ENCODE results near the gene LAMA4. TPM values are rescaled to one million over a fixed set of nuclear protein-coding genes. Genes with fewer than 3 reads are reported as not detected.

Gene LAMA4
- total RNA-seq, 1 experiment from 2014 or later: not detected

DNA sequence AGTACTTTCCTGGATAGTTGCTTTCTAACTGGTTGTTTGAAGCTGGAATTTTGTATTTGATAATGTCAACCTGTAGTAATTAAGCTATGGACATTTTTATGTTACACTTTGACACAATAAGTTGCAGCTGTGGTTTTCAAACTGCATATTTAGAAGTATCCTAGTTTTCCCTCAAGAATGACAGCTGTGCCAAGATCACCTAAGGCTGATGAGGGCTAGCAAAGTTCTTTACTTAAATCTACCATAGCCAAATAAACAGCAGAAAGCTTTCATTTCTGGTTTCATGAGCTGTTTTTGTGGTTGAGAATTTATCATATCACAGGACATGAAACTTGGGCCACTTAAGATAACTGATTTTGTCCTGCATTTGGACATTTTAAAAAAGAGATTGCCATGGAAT is 136.3 kb downstream of the LAMA4 start:
- H3K4me1 ChIP-seq: no peaks in the 10 kb centered on the region
- Mint-ChIP-seq H3K9me3 (ENCODE audit: unreplicated experiment) (no peaks in the 10 kb centered on the region), H3K4me1 (ENCODE audit: low read depth, unreplicated experiment) (no peaks in the 10 kb centered on the region), H3K4me3 (ENCODE audit: unreplicated experiment) (no peak overlapping the region), H3K36me3 (ENCODE audit: insufficient read depth, unreplicated experiment) (no peaks in the 10 kb centered on the region), H3K27ac (ENCODE audit: unreplicated experiment) (no peak overlapping the region), H3K27me3 (ENCODE audit: insufficient read depth, unreplicated experiment) (peaks cover 8% of the 10 kb centered on the region)
- BruUV-seq (replicated peaks): no TSS peak
- H3K36me3 ChIP-seq (ENCODE audit: control insufficient read depth, insufficient read depth, low read length): no peaks in the 10 kb centered on the region
- no peaks in the 10 kb centered on the region for H3K27me3 ChIP-seq (replicated peaks; ENCODE audit: control insufficient read depth, insufficient read depth, low read length)
- POLR2A ChIA-PET: no interaction called here
- TF ChIP-seq, protein P1, sequence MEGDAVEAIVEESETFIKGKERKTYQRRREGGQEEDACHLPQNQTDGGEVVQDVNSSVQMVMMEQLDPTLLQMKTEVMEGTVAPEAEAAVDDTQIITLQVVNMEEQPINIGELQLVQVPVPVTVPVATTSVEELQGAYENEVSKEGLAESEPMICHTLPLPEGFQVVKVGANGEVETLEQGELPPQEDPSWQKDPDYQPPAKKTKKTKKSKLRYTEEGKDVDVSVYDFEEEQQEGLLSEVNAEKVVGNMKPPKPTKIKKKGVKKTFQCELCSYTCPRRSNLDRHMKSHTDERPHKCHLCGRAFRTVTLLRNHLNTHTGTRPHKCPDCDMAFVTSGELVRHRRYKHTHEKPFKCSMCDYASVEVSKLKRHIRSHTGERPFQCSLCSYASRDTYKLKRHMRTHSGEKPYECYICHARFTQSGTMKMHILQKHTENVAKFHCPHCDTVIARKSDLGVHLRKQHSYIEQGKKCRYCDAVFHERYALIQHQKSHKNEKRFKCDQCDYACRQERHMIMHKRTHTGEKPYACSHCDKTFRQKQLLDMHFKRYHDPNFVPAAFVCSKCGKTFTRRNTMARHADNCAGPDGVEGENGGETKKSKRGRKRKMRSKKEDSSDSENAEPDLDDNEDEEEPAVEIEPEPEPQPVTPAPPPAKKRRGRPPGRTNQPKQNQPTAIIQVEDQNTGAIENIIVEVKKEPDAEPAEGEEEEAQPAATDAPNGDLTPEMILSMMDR (IDR thresholded peaks at IDR 0.05; ENCODE audit: insufficient read depth in 1 of 2, low read depth in 1 of 2, low read length in 1 of 2, severe bottlenecking in 1 of 2, unreplicated experiment in 1 of 2): no peak
- H3K9me3 ChIP-seq: no peaks in the 10 kb centered on the region
- no peak overlapping the region for H3K4me3 ChIP-seq (ENCODE audit: low read depth, low read length)
- CTCF ChIA-PET: no interaction called here
- intact Hi-C loops (cut with micrococcal nuclease; ENCODE audit: unreplicated experiment): no loop called here
- no peak for DNase-seq

DNA sequence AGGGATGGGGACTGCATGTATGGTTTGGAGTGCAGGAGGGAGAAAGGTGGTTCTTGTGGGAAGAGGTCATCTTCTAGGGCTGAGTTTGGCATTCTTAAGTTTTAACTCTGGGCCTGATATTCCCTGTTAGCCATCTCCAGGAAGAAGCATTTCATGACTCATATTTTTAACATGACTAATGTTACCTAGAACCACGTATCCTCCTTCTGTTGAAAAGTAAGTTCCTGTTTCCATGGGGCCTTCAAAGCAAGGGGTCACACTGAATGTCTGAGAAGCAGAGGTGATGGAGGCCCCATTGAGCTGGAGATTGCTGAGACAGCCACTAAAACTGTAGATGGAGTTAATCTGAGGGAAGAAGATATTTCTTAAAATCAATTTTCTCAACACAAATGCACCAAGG is 136.8 kb downstream of the LAMA4 start:
- Mint-ChIP-seq H3K27me3 (ENCODE audit: insufficient read depth, unreplicated experiment) (peaks cover 6% of the 10 kb centered on the region), H3K9me3 (ENCODE audit: unreplicated experiment) (no peaks in the 10 kb centered on the region), H3K4me3 (ENCODE audit: unreplicated experiment) (no peak overlapping the region), H3K4me1 (ENCODE audit: low read depth, unreplicated experiment) (no peaks in the 10 kb centered on the region), H3K36me3 (ENCODE audit: insufficient read depth, unreplicated experiment) (no peaks in the 10 kb centered on the region), H3K27ac (ENCODE audit: unreplicated experiment) (no peak overlapping the region)
- no peaks in the 10 kb centered on the region for H3K9me3 ChIP-seq
- no peaks in the 10 kb centered on the region for H3K4me1 ChIP-seq
- TF ChIP-seq, protein P1 (IDR thresholded peaks at IDR 0.05; ENCODE audit: insufficient read depth in 1 of 2, low read depth in 1 of 2, low read length in 1 of 2, severe bottlenecking in 1 of 2, unreplicated experiment in 1 of 2): no peak
- ChIA-PET CTCF (no interaction called here), POLR2A (no interaction called here)
- no peaks in the 10 kb centered on the region for H3K27me3 ChIP-seq (replicated peaks; ENCODE audit: control insufficient read depth, insufficient read depth, low read length)
- H3K36me3 ChIP-seq (ENCODE audit: control insufficient read depth, insufficient read depth, low read length): no peaks in the 10 kb centered on the region
- no peak overlapping the region for H3K4me3 ChIP-seq (ENCODE audit: low read depth, low read length)
- intact Hi-C loops (cut with micrococcal nuclease; ENCODE audit: unreplicated experiment): no loop called here
- BruUV-seq (replicated peaks): no TSS peak
- no peak for DNase-seq

DNA sequence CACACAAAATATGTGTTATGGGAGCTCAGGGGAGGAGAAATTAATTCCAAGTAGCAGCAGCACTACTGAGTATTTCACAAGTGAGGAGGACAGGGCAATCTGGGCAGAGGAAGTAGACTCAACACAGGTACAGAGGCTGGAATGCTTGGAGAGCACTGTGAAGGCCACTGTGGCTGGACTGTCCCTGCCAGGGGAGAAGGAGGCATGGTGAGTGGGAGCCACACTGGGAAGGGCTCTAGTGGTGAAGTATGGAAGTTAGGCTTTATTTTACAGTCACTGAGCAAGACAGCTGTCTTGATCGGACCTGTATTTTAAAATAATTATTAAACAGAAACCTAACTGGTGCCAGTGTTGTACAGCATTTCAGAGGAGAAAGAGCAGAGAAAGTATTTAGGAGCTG is 138.1 kb downstream of the LAMA4 start:
- Mint-ChIP-seq H3K27ac (ENCODE audit: unreplicated experiment) (no peak overlapping the region), H3K9me3 (ENCODE audit: unreplicated experiment) (no peaks in the 10 kb centered on the region), H3K4me1 (ENCODE audit: low read depth, unreplicated experiment) (no peaks in the 10 kb centered on the region), H3K4me3 (ENCODE audit: unreplicated experiment) (no peak overlapping the region), H3K36me3 (ENCODE audit: insufficient read depth, unreplicated experiment) (no peaks in the 10 kb centered on the region), H3K27me3 (ENCODE audit: insufficient read depth, unreplicated experiment) (peaks cover 12% of the 10 kb centered on the region)
- Histone ChIP-seq H3K27me3 (replicated peaks; ENCODE audit: control insufficient read depth, insufficient read depth, low read length) (no peaks in the 10 kb centered on the region), H3K9me3 (no peaks in the 10 kb centered on the region), H3K4me3 (ENCODE audit: low read depth, low read length) (no peak overlapping the region), H3K36me3 (ENCODE audit: control insufficient read depth, insufficient read depth, low read length) (no peaks in the 10 kb centered on the region), H3K4me1 (no peaks in the 10 kb centered on the region)
- ChIA-PET CTCF (no interaction called here), POLR2A (interaction anchor here (0.8 kb wide), 1 partner anchor 29 kb away, joined by 6 read pairs; the partner anchor contains the start of genes FAM229B and TUBE1)
- TF ChIP-seq, protein P1 (IDR thresholded peaks at IDR 0.05; ENCODE audit: insufficient read depth in 1 of 2, low read depth in 1 of 2, low read length in 1 of 2, severe bottlenecking in 1 of 2, unreplicated experiment in 1 of 2): peak in 1 of 2 experiments; percentile 9
- DNase-seq: peak in 1 of 2 experiments; percentile 3
- no TSS peak for BruUV-seq (replicated peaks)
- intact Hi-C loops (cut with micrococcal nuclease; ENCODE audit: unreplicated experiment): no loop called here

Measured in Caco-2 (cell line).